Right hindlimb (tissue), 1 donor: ENCODE measurements around the gene PPP1R9B.

ENCODE experiments used
- DNase-seq: peaks from one replicate; pipeline ENCODE4 v3.0.0-alpha.2; 2018

Gene PPP1R9B

DNA sequence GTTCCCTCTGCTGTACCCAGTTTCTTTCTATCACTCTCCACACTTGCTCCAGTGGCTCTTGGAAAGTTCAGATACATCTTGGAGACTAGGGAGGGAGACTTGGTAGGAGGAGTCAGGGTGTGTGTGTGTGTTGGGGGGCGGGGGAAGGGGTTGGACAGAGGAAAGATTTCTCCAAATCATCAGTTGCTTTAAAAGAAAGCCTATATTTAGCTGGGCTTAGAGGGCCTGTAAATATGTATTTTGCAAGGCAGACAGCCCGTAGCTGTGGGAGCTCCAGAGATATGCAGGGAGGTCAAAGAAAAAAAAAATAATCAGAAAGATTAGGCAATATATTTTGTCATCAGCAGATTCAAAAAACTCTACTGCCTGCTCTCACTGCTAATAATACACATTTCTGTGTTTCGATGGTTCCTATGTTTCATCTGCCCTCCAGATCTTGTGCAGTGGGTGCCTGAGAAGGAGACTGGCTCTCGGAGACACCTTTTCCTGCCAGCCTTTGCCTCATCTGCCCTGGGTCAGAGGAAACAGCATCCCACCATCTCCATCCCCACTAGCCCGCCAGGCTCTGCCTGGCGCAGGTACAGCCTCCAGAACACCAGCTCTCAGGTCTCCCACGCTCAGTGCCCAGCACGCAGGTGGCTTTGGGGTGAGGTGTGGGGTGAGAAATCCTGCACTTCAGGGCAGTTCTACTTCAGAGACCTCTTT is 4.8 kb upstream of the PPP1R9B start:
- peak; percentile 78 for DNase-seq

DNA sequence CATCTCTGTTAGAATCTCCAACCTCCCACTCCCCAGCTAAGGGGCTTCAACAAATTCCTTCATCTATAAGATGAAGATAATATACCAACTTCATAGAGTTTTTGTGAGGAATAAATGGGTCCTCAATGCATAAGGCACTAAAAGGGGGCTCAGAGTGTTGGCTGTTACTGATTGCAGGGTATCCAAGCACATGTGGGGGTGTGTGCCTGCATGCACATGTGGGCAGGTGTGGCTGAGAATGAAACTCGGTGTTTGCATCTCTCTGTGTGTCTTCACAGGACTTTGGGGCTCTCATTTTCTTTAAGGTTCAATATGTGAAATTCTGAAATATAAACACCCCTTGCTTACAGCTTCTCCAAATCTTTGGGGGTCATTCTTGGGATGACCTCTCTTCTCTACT is 4.1 kb upstream of the PPP1R9B start:
- DNase-seq = no peak

DNA sequence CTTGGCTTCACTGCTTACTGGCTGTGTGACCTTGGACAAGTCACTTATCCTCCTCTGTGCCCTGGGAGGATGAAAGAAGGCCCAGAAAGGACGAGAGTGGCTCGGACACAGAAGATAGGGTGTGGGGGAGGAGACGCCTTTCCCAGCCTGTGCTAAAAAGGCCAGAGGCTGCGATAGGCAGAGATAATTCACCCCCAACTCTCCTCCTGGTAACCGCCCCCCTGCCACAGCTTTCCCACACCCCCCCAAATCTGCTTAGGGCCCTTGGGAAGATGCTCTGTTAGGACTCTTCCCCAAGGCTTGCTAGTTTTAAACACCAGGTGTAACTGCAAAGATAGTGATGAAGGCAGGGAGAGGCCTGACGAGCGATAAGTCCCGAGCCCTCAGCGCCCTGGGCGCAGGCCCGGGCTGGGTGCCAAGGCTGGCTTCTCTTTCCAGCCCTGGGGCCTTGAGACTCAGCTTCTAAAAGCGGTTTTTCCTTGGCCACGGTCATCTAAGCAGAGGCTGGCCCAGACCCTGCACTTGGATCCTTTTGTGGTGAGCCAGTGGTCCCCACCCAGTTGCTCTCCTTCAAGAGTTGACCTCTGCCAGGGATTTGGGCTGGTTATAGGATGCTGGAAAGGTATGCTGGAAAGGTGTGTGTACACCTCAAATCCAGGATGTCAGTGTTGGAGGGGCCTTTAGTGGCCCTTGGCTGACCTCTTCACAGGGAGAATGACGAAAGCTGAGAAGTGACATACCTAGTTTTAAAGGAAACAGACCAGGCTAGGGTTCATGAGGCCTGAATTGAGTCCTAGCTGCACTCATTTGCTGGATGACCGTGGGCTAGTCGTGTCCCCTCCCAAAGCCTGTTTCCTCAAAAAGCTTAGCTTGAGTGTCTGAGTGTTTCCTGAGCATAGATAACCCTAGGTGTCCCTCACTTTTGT is 3.4 kb upstream of the PPP1R9B start:
- DNase-seq = peak; percentile 67

DNA sequence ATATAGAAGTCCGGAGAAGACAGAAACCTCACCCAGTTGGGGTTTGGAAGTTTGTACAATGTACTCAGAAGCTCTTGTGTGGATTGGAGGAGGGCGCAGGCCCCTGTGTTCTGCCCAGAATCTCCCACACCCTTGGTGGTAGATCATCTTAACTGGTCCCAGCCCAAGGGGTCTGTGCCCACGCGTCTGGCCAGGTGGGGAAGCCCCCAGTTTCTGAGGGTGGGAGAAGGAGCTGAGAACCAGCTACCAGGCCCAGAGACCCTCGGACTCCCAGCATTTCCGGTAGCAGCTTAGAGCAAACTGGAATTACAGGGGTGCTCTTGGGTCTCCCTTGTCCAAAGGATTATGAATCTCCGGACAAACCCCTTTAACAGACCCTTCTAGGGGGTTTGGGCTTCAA is 2.3 kb upstream of the PPP1R9B start:
- no peak for DNase-seq

DNA sequence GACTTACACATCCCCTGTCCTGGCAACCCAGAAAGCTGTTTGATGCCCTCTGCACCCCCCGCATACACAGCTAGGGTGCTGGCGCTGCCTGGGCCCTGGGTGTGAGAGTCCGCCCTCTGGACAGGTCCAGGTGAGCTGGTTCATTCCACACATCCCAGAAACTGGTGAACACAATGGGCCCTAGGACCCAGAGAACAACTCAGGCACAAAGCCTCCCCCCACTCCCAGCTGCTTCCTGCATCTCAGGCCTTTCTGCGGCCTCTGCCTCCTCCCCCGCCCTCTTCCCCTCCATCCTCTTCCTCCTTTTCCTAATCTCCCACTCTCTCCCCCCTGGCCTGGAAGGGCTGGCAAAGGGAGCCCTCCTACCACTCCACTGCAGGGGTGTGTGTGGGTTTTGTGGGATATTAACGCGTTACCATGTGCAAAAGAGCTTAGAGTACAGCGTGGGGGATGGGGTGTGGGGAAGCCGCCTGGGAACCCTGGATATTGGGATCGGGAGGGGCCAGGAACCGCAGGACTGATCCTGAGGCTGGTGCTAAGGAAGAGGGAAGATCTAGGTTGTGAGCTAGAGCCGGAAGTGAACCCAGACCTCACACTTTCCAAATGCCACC is 1.6 kb upstream of the PPP1R9B start:
- DNase-seq = peak; percentile 93

- DNase-seq = peak; percentile 95
These were observed 812 bp upstream of the PPP1R9B start for GRCh38 chr17:50151041-50151936.

DNA sequence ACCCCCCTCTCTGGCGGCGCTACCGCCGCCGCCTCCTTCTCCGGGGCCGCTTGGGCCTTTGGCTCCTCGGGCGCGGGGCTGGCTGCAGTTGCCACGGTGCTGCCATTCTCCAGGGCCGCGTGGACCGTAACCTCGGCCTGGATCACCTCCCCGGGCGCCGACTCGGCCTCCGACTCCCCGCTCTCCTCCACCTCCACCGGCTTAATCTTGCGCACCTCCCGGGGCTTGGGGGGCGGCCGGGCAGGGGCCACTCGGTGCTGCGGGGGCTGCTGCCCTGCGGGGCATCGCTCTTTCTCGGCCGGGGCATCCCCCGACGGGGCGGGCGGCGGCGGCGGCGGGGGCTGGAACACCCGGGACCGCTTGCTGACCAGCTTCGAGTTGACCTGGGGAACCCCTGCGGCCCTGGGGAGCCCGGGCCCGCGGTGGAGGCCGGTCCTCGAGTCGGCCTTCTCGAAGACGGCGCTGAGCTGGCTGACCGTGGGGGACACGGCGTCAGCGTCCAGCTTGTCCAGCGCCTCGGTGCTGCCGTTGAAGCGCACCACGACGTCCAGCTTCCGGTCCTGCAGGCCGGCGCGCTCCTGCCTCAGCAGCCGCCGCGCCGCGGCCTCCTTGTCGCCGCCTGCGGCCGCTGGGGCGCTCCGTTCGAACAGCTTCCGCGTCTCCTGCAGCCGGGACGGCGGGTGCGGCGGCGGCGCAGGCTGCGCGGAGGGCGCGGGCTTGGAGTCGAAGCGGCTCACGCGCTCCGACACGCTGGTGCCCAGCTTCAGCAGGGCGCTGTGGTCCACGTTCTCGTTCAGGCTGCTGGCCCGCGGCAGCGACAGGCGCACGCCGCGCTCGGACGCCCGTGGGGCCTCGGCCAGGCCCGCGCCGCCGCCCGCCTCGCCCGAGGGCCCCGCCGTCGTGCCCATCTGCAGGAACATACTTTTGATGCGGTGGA is 792 bp downstream of the PPP1R9B start:
- no peak for DNase-seq

DNA sequence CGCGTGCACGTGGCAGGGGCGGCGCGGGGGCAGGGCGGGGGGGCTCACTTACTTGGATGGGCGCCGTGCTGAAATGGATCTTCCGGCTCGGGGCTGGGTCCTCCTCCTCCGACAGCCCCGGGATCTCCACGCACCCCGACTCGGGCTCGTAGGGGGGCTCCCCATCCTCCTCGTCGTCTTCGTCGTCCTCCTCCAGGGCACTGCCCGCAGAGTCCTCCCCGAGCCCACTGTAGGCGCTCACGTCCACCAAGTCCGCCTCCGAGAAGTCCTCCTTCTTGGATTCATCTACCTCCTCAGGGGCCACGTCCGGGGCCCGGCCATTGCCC is 1.4 kb downstream of the PPP1R9B start:
- DNase-seq = no peak

GRCh38 chr17:50148226-50149090 is 2.0 kb downstream of the PPP1R9B start:
- DNase-seq = peak; percentile 80

DNA sequence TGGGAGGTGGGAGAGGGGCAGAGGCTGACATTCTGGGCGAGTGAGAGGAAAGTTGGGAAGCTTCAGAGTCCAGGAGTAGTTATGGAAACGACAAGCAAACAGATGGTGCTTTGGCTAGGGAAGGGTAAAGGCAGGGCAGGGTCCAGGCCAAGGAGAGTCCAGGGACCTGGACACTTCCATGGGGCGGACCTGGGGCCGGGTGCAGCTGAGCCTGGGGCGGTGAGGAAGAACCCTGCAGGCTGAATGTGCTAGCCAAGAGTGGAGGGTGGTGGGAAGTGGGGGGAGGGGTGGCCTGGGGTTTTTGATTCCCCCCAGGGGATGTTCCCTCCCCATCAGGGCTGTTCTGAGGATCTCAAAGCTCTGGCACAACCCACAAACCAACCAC is 2.6 kb downstream of the PPP1R9B start:
- no peak for DNase-seq

GRCh38 chr17:50146927-50147665 is 3.4 kb downstream of the PPP1R9B start:
- DNase-seq = peak; percentile 21

DNA sequence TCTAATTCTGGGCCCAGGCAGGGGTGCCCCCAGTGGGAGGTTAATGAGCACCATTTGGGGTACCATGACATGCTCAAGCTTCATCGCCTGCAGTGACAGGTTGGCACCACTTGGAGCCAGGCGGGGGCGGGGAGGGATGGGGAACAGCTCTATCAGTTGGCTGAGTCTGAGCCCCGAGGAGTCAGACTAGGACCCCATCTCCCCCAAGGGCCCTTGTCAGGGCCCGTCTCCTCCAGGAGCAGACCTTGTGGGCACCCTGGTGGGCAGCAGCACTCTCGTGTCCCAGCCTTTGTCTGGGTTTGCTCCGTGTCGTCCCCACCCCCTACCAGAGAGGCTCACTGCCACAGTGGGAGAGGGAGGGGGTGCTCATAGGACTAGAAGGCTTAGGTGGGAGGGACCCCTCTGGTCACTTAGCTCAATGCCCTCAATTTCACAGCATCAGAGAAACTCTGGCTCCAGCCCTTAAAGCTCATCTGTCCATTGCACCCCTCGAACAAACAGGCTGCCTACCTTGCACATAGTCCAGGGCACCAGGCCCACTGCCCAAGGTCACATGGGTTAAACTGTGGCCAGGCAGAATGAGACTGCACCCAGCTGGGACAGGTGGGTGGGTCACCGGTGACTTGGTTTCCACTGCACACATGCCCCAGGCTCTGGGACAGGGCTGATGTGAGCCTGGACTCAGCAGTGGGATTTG is 4.1 kb downstream of the PPP1R9B start:
- DNase-seq = peak; percentile 18

- peak; percentile 24 for DNase-seq
These were observed 4.8 kb downstream of the PPP1R9B start for GRCh38 chr17:50145532-50146229.

DNA sequence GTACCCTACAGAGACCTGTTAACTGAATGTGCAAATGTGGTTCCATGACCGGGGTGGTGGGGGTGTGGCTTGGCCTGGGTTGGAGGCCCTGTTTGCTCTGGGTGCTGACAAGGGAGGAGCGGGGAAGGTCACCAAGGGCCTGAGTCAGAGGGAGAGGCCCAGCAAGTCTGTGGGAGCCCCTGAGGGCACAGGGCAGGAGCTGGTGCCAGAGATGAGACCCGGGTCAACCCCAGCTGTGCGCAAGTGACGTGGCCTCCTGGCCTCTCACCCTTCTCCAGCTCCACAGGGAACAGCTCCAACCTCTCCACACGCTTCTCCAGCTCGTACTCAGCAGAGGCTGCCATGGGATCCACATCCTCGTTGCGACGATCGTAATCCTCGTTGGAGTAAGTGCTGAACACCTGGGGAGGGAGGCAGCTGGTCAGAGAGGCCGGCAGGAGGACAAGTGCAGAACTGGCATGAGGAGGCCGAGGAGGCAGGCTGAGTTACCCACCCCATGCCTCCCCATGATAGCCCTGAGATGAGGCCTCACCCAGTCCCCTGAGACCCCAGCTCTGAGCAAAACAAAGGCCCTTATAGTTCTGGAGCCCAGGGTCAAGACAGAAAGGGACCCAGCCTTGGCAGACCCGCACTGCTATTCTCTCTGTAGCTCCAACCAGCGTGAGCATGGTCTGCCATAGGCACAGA is 5.5 kb downstream of the PPP1R9B start:
- peak; percentile 19 for DNase-seq

DNA sequence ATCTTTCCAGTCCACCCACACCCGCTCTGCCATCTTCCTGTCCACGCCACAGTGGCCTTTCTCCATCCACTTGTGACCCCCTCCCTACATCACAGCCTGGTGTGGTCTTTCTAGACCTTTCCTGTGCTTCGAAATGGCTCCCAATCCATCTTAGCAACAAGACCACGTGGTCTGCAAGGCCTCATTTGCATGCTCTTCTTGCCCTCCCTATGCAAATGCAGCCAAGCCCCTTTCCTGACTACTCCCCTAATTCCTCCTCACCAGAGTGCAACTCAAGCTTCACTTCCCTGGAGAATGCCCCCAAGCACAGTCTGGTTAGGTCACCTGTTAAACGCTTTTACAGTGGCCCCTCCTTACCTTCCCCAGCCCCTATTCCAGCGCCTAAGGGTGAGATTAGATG is 6.1 kb downstream of the PPP1R9B start:
- DNase-seq = no peak

DNA sequence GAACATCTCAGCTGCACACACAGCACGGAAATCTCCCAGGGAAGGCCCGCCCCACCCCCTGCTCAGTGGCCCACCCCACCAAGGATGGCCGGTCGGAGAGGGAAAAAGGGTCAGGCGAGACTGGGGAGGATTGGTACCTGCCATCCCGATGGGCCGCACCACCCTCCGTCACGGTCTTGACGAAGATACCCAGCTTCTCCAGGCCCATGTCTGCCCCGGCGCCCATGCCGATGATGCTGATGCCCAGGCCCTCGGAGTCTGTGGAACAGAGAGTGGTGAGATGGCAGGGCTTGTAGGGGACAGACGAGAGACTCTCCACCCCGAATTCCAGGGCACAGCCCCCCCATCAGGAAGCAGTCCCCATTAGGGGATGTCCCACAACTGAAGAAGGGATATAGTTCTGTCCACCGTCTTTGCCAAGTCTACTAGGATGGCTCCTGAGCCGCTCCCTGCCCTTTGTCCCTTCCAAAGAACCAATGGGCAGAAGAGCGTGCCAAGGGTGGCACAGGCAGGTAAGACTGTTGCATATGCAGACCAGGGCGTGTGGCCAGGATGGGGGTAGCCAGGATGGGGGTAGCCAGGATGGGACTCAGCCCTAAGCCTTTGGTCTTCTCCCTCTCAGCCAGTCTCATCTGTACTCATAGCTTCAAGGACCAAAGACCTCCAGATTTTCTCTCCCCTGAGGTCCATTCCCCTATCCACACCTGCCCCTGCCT is 6.9 kb downstream of the PPP1R9B start:
- DNase-seq = no peak

- DNase-seq = no peak
These were observed 8.7 kb downstream of the PPP1R9B start for GRCh38 chr17:50141745-50142110.
